Hindlimb muscle (tissue), 1 donor: Measurements from ENCODE around the gene HPS5. TPM values are rescaled to one million over a fixed set of nuclear protein-coding genes. Genes with fewer than 3 reads are reported as not detected.

ENCODE experiments used
- DNase-seq: peaks from one replicate; pipeline ENCODE4 v3.0.0-alpha.2; 2013
- polyA plus RNA-seq: library from polyadenylated mRNA; unstranded; fragments of 120-200 nt; gene quantifications from one replicate; pipeline ENCODE4 v1.2.1, GENCODE V29; 2013; ENCODE audit not compliant: insufficient read length

The HPS5 gene
- polyA plus RNA-seq, 1 donor = 10.9 TPM

DNA sequence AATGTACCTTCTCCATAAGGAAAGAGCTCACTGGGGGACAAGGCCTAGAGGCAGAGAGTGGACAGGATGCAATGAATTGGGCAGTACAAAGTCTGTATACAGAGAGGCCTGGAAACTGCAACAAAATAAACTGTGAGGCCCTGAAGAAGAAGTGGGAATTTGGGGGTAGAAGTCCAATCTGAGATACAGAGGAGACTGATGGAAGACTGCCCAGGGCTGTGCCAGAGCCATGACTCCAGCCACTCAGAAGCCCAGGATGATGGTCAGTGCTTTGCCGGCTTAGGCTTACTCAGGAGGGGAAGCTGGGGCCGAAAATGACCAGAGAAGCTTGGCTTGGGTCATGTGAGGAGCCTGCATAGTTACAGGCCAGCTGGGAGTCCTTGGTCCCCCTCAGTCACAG lies 91.1 kb downstream of the HPS5 start:
- no peak for DNase-seq

DNA sequence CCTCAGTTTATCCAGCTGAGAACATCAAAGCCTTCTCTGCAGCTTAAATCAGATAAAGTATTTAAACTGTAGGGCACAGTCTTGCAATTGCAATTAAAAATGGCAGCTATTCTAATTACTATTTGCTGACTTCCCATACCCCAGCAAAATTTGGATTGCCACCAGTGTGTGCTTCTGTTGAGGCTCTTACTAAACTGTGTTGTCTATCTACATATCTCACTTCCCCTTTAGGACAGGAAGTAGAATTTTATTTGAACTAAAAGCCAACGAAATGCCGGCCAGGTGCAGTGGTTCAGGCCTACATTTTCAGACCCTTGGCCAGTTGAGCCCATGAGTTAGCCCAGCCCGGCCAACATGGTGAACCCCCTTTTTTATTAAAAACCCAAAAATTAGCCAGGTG lies 92.4 kb downstream of the HPS5 start:
- DNase-seq = no peak

Other genes with a start within 250 kb of the HPS5 start
- 18.5 TPM for gene SAAL1, start 216.1 kb downstream of the HPS5 start, polyA plus RNA-seq
- not detected for gene MRGPRX3, start 189.6 kb downstream of the HPS5 start, polyA plus RNA-seq
- not detected for gene MRGPRX4, start 149.3 kb downstream of the HPS5 start, polyA plus RNA-seq
- not detected for gene SAA4, start 85.3 kb downstream of the HPS5 start, polyA plus RNA-seq
- gene SAA2, start 73.5 kb downstream of the HPS5 start, polyA plus RNA-seq = not detected
- gene SAA1, start 55.9 kb downstream of the HPS5 start, polyA plus RNA-seq = not detected
- gene GTF2H1, start 427 bp upstream of the HPS5 start, polyA plus RNA-seq = 33.2 TPM
- gene LDHA, start 72.4 kb upstream of the HPS5 start, polyA plus RNA-seq = 528 TPM
- 0.61 TPM for gene LDHC, start 90.2 kb upstream of the HPS5 start, polyA plus RNA-seq
- 0.22 TPM for gene LDHAL6A, start 133.7 kb upstream of the HPS5 start, polyA plus RNA-seq
- 103 TPM for gene TSG101, start 204.8 kb upstream of the HPS5 start, polyA plus RNA-seq